Activated naive CD4-positive, alpha-beta T cell treated with anti-CD3 and anti-CD28 coated beads, Interleukin-2, amount 50 U/mL, for 16 hours (primary cell): ENCODE data around the gene SYNGR1.
A peak's percentile ranks its signal among the peaks of the same experiment; 100 is the strongest.

ENCODE experiments used
- DNase-seq: peaks from one replicate; pipeline ENCODE4 v3.0.0-alpha.2; 2020

SYNGR1 gene

DNA sequence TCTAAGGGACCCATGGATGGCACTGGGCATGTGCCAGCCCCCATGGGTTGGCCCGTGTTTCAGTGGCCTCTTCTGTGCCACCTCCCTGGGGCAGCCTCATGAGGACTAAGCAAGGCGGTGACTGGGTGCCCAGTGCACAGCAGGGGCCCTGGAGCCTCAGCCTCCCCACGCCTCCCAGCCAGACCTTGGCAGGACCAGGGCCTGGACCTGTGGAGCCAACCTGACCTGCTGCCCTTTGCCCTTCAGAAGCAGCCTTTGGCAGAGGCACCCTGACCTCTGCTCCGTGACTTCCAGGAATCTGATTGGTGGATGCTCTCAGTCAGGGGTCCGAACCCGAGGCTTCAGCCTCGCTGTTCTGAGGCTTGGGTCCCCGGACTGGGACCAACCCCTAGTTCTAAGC is 25.0 kb downstream of the SYNGR1 start:
- no peak for DNase-seq

DNA sequence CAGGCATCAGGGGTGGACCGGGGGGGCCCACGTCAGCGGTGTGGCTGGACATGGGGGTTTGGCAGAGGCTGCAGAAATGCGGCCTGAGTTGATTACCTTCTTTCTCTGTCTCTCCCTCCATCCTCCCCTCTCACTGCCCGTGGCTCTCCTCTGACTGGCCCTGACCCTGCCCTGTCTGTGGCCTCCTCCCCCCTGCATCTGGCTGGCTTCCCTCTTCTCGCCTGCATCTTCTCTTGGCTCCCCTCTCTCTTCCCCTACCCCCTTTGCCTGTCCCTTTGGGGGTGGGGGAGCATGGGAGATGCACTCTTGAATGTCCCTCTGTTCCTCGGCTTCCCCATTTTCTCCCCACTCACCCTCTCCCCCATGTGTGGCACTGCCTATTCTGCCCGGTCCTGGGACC is 25.9 kb downstream of the SYNGR1 start:
- no peak for DNase-seq

GRCh38 chr22:39379756-39380730 is 30.3 kb downstream of the SYNGR1 start:
- DNase-seq = no peak

DNA sequence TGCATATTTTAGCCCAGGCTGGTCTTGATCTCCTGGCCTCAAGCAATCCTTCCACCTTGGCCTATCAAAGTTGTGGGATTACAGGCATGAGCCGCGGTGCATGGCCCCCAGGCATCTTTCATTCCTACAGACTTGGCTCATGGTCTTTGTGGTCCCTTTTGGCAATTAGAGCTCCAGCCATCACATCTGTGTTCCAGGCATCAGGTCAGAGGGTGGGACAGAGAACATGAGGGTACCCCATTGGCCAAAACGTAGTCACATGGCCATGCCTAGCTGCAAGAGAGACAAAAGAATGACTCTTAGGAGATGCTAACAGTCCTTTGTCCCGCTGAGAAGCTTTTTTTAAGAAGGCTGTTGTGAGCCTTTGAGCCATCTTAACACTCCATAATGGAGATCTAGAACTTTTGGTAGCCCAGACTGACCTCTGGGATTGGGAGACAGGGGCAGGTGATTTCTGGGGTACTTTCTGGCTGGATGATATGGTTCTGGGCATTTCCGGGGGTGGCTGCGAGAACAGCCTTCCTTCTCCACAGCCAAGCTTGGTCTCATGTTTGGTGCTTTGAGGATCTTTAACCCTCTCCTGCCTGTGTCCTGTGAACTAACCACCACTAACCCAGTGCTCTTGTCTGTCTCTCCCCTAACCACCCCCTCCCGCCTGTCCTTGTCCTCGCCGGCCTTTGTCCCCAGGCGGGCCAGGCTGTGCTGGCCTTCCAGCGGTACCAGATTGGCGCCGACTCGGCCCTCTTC is 31.4 kb downstream of the SYNGR1 start:
- no peak for DNase-seq

GRCh38 chr22:39381930-39382329 is 32.1 kb downstream of the SYNGR1 start:
- no peak for DNase-seq

DNA sequence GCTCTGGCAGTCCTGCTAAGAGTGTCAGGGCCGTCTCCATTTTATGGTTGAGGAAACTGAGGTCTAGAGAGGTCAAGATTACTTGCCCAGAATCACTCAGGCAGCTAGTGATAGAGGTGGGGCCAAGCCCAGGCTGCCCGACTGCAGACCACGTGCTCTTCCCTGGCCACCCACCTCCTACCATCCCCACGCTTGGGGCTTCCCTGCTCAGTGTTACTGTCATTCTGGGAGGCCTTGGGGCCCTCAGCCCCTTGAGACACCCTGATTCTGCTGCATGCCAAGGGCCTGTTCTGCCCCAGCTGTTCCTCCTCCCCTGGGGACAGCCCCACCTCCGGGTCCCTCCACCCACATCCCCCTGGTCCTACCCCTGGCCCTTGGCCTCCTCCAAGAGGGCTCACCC is 32.6 kb downstream of the SYNGR1 start:
- no peak for DNase-seq

DNA sequence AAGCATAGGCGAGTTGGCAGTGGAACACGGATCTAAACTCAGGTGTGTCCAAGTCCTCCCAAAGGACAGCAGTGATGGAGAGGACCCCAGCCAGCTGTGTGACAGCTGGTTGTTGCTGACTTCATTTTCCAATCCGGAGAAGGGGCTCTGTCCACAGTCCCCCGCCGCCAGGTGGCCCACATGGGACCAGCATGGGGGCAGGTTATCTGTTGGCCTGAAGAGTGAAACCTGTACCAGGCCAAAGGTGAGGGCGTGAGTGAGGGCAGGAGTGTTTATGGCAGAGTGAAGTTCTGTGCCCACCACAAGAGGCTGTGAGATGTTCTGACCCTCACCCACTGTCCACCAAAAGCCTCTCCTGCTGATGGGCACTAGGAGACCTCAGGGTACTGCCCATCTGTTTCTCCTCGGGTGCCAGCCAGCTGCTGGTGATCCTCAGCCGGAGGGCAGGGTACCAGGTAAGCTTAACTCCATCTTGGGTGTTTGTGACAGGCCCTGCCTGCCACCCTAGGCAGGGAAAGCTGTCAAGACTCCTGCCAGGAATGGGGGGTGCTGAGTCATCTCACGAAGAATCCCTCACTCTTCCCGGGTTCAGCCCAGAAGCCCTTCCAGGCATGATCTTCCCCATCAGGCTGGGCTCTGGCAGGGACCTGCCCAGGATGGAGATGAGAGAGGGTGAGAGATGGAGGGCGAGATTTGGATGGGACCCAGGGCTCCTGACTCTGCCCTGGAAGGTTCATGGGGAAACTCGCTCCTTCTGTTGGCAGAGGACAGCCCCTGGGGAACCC is 34.2 kb downstream of the SYNGR1 start:
- no peak for DNase-seq

GRCh38 chr22:39384750-39385480 is 35.1 kb downstream of the SYNGR1 start:
- no peak for DNase-seq

DNA sequence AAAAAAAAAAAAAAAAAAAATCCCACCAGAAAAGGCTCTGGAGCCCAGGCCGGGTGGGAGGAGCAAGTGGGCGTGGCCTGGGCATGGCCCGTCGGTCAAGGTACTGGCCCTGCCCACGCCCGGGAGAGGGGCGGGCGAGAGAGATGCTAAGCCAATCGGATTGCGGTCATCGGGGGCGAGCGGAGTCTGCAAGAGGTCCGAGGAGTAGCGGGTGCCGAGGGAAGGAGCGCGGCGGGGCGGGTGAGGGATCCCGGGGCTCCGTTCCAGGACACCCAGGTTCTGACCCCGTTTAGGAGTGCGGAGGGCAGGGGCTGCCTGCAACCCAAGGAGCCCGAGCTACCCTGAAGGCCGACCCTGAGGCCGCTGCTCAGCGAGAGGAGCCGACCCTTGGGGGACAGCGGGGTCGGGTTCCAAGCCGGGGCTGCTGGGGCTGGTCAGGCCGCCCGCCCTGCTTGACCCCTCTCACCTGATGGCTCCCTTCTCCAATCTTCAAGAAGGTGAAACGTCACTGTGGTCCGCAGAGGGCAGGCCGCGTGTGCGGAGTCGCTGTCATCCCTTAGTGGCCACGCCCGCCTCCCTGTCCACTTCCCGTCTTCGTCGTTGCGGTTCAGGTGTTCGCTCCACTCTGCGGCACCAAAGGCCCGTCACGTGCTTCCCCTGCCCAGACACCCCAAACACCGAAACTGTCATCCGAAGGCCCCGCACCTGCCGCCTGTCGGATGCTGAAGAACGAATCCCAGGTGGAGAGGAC is 38.6 kb downstream of the SYNGR1 start:
- peak; percentile 75 for DNase-seq

GRCh38 chr22:39389420-39389819 is 39.6 kb downstream of the SYNGR1 start:
- DNase-seq = no peak

- no peak for DNase-seq
These were observed 42.7 kb downstream of the SYNGR1 start for GRCh38 chr22:39392341-39392948.

GRCh38 chr22:39395936-39396796 is 46.4 kb downstream of the SYNGR1 start:
- no peak for DNase-seq

DNA sequence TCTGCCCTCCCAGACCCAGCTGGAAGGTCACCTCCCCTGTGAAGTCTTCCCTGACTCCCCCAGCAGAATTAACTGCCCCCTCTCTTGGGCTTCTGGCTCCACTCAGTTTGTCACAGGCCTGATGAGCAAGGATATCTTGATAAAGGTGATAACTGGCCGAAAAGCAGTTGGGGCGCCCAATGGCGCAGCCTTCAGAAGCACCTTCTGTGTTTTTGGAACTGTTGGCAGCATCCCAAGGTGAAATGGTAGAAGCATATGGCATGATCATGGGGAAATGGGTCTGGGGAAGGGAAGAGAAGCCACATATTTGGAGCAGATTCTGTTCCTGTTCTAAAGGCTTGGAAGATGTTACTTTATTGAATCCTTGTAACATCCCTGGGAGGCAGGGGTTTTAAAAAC is 47.0 kb downstream of the SYNGR1 start:
- DNase-seq = no peak

- DNase-seq = no peak
These were observed 51.5 kb downstream of the SYNGR1 start for GRCh38 chr22:39401301-39401631.

DNA sequence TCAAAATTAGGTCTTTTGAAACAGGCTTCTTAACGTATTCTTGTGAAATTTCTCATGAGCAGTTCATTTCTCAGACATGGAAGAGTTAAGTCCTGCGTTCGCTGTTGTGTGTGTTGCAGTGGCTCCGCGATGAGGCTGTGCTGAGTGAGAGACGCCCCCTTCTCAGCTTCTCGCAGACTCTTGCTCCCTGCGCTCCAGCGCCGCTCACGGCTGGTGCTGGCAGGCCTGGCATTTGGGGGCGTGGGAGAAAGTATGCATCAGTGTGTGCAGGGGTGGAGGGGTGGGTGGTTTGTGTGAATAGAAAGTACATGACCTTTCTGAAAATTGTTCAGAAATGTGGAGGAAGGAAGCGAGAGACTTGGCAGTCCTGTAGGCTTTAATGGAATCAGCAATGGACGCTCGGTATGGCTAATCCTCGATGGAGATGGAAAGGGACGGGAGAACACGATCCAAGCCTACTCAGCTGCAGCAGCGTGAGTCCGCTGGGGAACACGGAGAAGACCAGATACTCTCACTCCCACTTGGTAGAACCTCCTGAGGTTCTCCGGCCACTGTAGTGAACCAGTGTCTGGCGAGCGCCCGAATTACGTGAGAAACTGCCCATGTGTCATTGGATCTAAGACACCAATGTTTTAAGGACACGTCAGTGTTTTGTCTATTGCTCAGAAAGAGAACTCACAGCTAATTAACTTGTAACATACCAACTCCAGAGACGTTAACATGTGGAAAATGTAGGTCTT is 55.7 kb downstream of the SYNGR1 start:
- peak; percentile 58 for DNase-seq

DNA sequence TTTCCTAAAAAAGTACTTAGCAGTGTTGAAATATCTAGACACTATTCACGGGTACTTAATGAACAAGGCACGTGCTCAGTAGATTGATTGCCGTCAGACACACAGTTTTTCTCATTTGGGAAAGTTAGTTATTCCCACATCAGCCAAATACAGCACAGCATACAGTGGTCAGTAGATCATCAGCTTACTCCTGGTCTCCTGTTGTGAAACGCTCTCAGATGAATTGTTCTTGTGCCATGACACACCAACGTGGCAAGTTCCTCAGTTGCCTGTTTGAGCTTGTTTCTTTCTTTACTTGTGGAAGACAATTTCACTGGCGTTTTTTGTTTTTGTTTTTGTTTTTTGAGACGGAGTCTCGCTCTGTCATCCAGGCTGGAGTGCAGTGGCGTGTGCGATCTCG is 58.4 kb downstream of the SYNGR1 start:
- no peak for DNase-seq

- DNase-seq = no peak
These were observed 59.0 kb downstream of the SYNGR1 start for GRCh38 chr22:39408807-39409206.

GRCh38 chr22:39409516-39410029 is 59.8 kb downstream of the SYNGR1 start:
- DNase-seq = no peak

GRCh38 chr22:39410264-39410663 is 60.5 kb downstream of the SYNGR1 start:
- DNase-seq = no peak
